Endothelial cell of coronary artery (primary cell): ENCODE measurements around the gene MPZL3. TPM values are rescaled to one million over a fixed set of nuclear protein-coding genes. Genes with fewer than 3 reads are reported as not detected.

Experiments
- total RNA-seq: library from RNA; depleted of rRNA; stranded (reverse); fragments of >200 nt; gene quantifications from 2 replicates; pipeline ENCODE4 v1.2.3, GENCODE V29; 2014

MPZL3 gene, protein sequence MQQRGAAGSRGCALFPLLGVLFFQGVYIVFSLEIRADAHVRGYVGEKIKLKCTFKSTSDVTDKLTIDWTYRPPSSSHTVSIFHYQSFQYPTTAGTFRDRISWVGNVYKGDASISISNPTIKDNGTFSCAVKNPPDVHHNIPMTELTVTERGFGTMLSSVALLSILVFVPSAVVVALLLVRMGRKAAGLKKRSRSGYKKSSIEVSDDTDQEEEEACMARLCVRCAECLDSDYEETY
- total RNA-seq, result 8.2 and 12.4 TPM in 2 replicates

GRCh38 chr11:118251858-118252652 lies at the start of gene MPZL3:
Gene MPZL3, minus strand, starts transcription at chr11:118252365. Its CDS starts 71 bp downstream, at chr11:118252294.

DNA sequence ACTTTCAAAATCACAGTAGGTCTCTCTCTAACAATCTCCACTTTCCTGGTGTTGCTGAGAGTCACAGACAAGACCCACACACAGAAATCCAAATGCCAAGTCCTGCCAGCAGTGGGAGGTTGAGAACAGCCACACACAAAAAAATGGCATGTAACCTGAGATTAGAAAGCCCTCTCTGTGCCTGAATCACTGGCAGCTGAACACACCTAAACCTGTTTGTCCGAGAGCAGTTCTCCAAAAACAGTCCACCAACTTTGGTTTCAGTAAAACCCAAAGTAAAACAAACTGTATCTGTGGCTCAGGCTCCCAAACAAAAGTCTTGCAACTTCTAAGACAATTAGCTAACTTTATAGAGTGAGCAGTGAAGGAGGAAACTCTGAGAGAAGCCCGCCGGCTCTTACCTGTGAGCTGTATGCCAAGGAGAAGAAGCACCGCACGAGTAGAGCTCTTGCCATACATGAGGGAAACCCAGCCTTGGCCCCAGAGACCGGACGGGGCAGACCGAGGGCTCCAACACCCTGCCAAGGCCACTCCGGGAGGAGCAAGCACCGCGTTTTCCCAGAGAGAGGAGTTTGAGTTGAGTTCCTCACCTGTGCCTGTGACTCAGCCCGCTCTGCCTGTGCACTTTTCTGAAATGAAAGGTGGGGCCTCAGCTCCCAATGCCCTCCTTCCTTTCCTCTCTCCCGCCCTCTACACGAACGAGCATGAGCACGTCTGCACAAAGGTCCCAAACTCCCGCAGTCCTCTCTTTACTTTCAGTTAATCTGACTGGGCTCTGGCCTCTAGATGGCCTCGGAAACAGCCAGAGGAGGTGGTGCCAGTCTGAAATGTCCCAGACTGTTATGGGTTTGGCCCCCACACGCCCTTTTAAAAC lies 11.8 kb upstream of the MPZL3 start, which contains the start of gene MPZL2:
Gene MPZL2 (minus strand): TSS at position 603 of the 874 bp plus-strand sequence. CDS start 144 bp downstream, at position 459.

DNA sequence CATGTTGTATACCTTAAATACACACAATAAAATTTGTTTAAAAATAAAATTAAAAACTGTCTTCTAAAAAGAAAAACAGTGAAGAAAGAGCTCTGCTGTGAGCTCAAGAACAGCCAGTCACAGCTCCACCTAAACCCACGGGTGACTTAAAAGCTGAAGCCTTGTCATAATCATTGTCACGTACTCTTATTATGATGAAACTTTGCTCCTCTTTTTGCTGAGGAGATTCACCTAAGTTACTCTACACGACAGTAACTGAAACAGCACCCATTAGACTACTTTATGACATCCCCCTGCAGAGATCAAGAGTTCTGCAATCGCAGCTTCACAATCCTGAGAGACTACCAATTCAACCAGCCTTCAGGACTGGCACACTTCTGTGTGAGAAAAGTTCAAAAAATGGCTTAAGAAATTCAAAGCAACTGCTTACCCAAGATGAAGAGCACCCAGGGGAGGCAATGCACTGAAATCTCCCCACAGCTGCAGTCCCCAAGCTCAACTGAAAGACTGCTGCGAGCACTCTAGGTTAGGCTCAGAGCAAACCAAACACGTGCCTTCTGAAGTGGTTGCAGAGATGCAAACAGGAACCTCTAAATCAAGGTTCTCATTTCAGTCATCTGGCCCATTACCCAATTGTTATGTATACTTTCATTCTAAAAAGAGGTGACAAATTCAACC lies 27.5 kb downstream of the MPZL3 start, which contains the start of gene JAML:
Gene JAML (minus strand): TSS at position 501 of the 678 bp plus-strand sequence. CDS start 10,145 bp downstream, outside the sequence.

Other genes with a start within 250 kb of the MPZL3 start
- gene TMPRSS4, start 175.3 kb downstream of the MPZL3 start, total RNA-seq, result not detected in 2 replicates
- not detected in 2 replicates for gene SMIM35, start 165.4 kb downstream of the MPZL3 start, total RNA-seq
- 0.09 TPM in 2 replicates for gene SCN4B, start 99.5 kb downstream of the MPZL3 start, total RNA-seq
- gene SCN2B, start 75.7 kb downstream of the MPZL3 start, total RNA-seq, result not detected in 2 replicates
- 0.19 and 0.27 TPM in 2 replicates for gene JAML, start 27.4 kb downstream of the MPZL3 start, total RNA-seq
- 118 and 402 TPM in 2 replicates for gene MPZL2, start 11.9 kb upstream of the MPZL3 start, total RNA-seq
- gene CD3E, start 52.4 kb upstream of the MPZL3 start, total RNA-seq, result not detected in 2 replicates
- gene CD3D, start 90.3 kb upstream of the MPZL3 start, total RNA-seq, result not detected in 2 replicates
- gene CD3G, start 92.0 kb upstream of the MPZL3 start, total RNA-seq, result not detected in 2 replicates
- 25.4 and 26.5 TPM in 2 replicates for gene UBE4A, start 107.2 kb upstream of the MPZL3 start, total RNA-seq
- gene ATP5MG, start 149.2 kb upstream of the MPZL3 start, total RNA-seq, result 131 and 166 TPM in 2 replicates
- gene KMT2A, start 184.1 kb upstream of the MPZL3 start, total RNA-seq, result 19.8 and 27.7 TPM in 2 replicates